Panc1 (cell line): Measurements from ENCODE around the gene ATP10A. TPM values are rescaled to one million over a fixed set of nuclear protein-coding genes. Genes with fewer than 3 reads are reported as not detected.

Experiments used
- ATAC-seq: fragments of 200-7000 bp; cut with Tn5 transposase; 2 replicates; pipeline ENCODE4 v1.9.1; 2020; ENCODE audit warnings: mild to moderate bottlenecking, moderate library complexity
- BruUV-seq: library from RNA; stranded (reverse); fragments of 400-500 nt; replicated peaks from 2 replicates; lab custom pipeline; 2021; lab: Mats Ljungman, UMichigan
- CTCF ChIA-PET: fragments of 300-600 bp; sonication (Branson Sonifier 250); formaldehyde crosslinking; loops from one replicate; lab custom pipeline; 2022; ENCODE audit warnings: antibody characterized with exemption; lab: Charles Lee
- POLR2A ChIA-PET: fragments of 300-600 bp; sonication (Branson Sonifier 250); formaldehyde crosslinking; loops from one replicate; lab custom pipeline; 2022; ENCODE audit warnings: antibody characterized with exemption; lab: Charles Lee
- DNase-seq: peaks from one replicate; pipeline ENCODE4 v3.0.0-alpha.2; 2010; ENCODE audit warnings: low read depth, low spot score
- H3K27ac ChIP-seq: 2 replicates; pipeline ENCODE4 v1.5.1; 2011; ENCODE audit warnings: mild to moderate bottlenecking, low read length, inconsistent platforms
- H3K27me3 ChIP-seq: fragments of 200-500 bp; sonication (Bioruptor generic); 2 replicates; pipeline ENCODE4 v1.6.0; 2014; ENCODE audit warnings: low read length, inconsistent platforms; ENCODE audit not compliant: control insufficient read depth, insufficient read depth
- H3K36me3 ChIP-seq: fragments of 200-500 bp; sonication (Bioruptor generic); 2 replicates; pipeline ENCODE4 v1.5.1; 2014; ENCODE audit warnings: inconsistent platforms, mild to moderate bottlenecking, low read length, moderate library complexity; ENCODE audit not compliant: control insufficient read depth, insufficient read depth
- H3K4me1 ChIP-seq: 2 replicates; pipeline ENCODE4 v1.5.1; 2011; ENCODE audit warnings: inconsistent platforms, mild to moderate bottlenecking, low read length, moderate library complexity; ENCODE audit not compliant: control insufficient read depth, insufficient read depth
- H3K4me3 ChIP-seq, 2 experiments: 2 replicates each; pipeline ENCODE4 v1.5.1; 2011 to 2012; ENCODE audit warnings: low read depth in 2 of 2, low read length in 2 of 2, mild to moderate bottlenecking in 2 of 2, inconsistent platforms in 1 of 2, moderate library complexity in 1 of 2
- H3K9me3 ChIP-seq: fragments of 200-500 bp; sonication (Bioruptor generic); 2 replicates; pipeline ENCODE4 v1.5.1; 2014; ENCODE audit warnings: low read depth, mild to moderate bottlenecking, inconsistent platforms, low read length, moderate library complexity; ENCODE audit not compliant: control insufficient read depth, insufficient read depth
- CTCF ChIP-seq: fragments of 450-650 bp; IDR thresholded peaks from 2 replicates; pipeline ENCODE4 v1.5.1; 2017; ENCODE audit warnings: mild to moderate bottlenecking
- POLR2AphosphoS5 ChIP-seq: IDR thresholded peaks from 2 replicates; pipeline ENCODE4 v1.6.1; 2012; ENCODE audit warnings: mild to moderate bottlenecking, low read depth, low read length, moderate library complexity
- REST ChIP-seq, 2 experiments: IDR thresholded peaks; 2 replicates each; pipeline ENCODE4 v1.6.1; 2011 to 2012; ENCODE audit warnings: low read depth in 2 of 2, control low read depth in 1 of 2, low read length in 1 of 2, mild to moderate bottlenecking in 1 of 2, moderate library complexity in 1 of 2; ENCODE audit not compliant: insufficient read depth in 1 of 2
- SIN3A ChIP-seq: IDR thresholded peaks from 2 replicates; pipeline ENCODE4 v1.6.1; 2012; ENCODE audit warnings: low read depth, mild to moderate bottlenecking, low read length, moderate library complexity, borderline replicate concordance; ENCODE audit not compliant: insufficient read depth
- TCF7L2 ChIP-seq: IDR thresholded peaks from 2 replicates; pipeline ENCODE4 v1.6.1; 2011; ENCODE audit warnings: mild to moderate bottlenecking, low read depth, low read length, inconsistent platforms
- in situ Hi-C: cut with HindIII; loops from 2 replicates; pipeline ENCODE4 v1.10.0; 2016; ENCODE audit warnings: low sequenced_read_pairs, low pct_unique_long_range_greater_than_20kb
- intact Hi-C: fragments of 100-400 bp; cut with micrococcal nuclease; formaldehyde crosslinking; loops from one replicate; pipeline ENCODE4 v1.10.0; 2022; ENCODE audit not compliant: unreplicated experiment
- total RNA-seq: library from RNA; stranded (reverse); gene quantifications from one replicate; pipeline ENCODE4 v1.2.1, GENCODE V29; 2021; ENCODE audit not compliant: unreplicated experiment

Gene ATP10A
- total RNA-seq, 1 experiment from 2014 or later, result 0.31 TPM

- Histone ChIP-seq H3K4me1 (no peaks in the 10 kb centered on the region), H3K27ac (no peak overlapping the region), H3K27me3 (no peaks in the 10 kb centered on the region; the same call in 1 of the 2 replicates), H3K4me3 (no peak overlapping the region), H3K9me3 (no peaks in the 10 kb centered on the region), H3K36me3 (no peaks in the 10 kb centered on the region)
- intact Hi-C loops, result loop anchor here (10.0 kb wide), 1 partner anchor 62 kb away; no protein-coding TSS in a partner anchor
- in situ Hi-C loops, result no loop called here
- no TSS peak for BruUV-seq
- ATAC-seq (no peak), DNase-seq (no peak)
- TF ChIP-seq SIN3A, result no peak
- no peak for TF ChIP-seq TCF7L2
- ChIA-PET CTCF (no interaction called here), POLR2A (interaction anchor here (0.6 kb wide), 1 partner anchor 1821 kb away, joined by 5 read pairs; no protein-coding TSS in a partner anchor)
Measured at GRCh38 chr15:25712192-25712960, 150.8 kb downstream of the ATP10A start.

- intact Hi-C loops, result loop anchor here (10.0 kb wide), 1 partner anchor 63 kb away; no protein-coding TSS in a partner anchor
- BruUV-seq, result no TSS peak
- Histone ChIP-seq H3K36me3 (no peaks in the 10 kb centered on the region), H3K4me1 (no peaks in the 10 kb centered on the region), H3K27ac (no peak overlapping the region), H3K4me3 (no peak overlapping the region), H3K9me3 (no peaks in the 10 kb centered on the region), H3K27me3 (no peaks in the 10 kb centered on the region; the same call in 1 of the 2 replicates)
- ChIA-PET POLR2A (no interaction called here), CTCF (no interaction called here)
- TF ChIP-seq POLR2AphosphoS5 (no peak), CTCF (no peak), SIN3A (no peak), TCF7L2 (no peak), REST (IDR thresholded peaks at IDR 0.05; ENCODE audit: insufficient read depth in 1 of 2, low read depth in 2 of 2, low read length in 1 of 2) (no peak)
- no peak for ATAC-seq
- in situ Hi-C loops, result no loop called here
- no peak for DNase-seq
Measured at GRCh38 chr15:25711691-25712090, 151.4 kb downstream of the ATP10A start.

- no peak for TF ChIP-seq TCF7L2
- TF ChIP-seq CTCF, result no peak
- no peak for TF ChIP-seq SIN3A
- TF ChIP-seq POLR2AphosphoS5, result no peak
- TF ChIP-seq REST (IDR thresholded peaks at IDR 0.05; ENCODE audit: insufficient read depth in 1 of 2, low read depth in 2 of 2, low read length in 1 of 2), result no peak
- Histone ChIP-seq H3K4me3 (no peak overlapping the region), H3K27ac (no peak overlapping the region), H3K9me3 (no peaks in the 10 kb centered on the region), H3K4me1 (no peaks in the 10 kb centered on the region), H3K27me3 (no peaks in the 10 kb centered on the region; the same call in 1 of the 2 replicates), H3K36me3 (no peaks in the 10 kb centered on the region)
- ChIA-PET POLR2A (no interaction called here), CTCF (no interaction called here)
- ATAC-seq, result no peak
- in situ Hi-C loops, result no loop called here
- BruUV-seq, result no TSS peak
- intact Hi-C loops, result loop anchor here (10.0 kb wide), 1 partner anchor 64 kb away; no protein-coding TSS in a partner anchor
- no peak for DNase-seq
Measured at GRCh38 chr15:25711164-25711563, 152.0 kb downstream of the ATP10A start.
